ENCODE results near the gene HTD2. TPM values are rescaled to one million over a fixed set of nuclear protein-coding genes. Genes with fewer than 3 reads are reported as not detected.
"Not testable (repeated sequence)": the region's sequence is repeated elsewhere in the genome, so short reads cannot be mapped to it uniquely, and the experiment has no call there.

HTD2 gene
- total and polyA plus RNA-seq, 2 donors from 2014 or later, result 6.4 to 7.8 TPM

DNA sequence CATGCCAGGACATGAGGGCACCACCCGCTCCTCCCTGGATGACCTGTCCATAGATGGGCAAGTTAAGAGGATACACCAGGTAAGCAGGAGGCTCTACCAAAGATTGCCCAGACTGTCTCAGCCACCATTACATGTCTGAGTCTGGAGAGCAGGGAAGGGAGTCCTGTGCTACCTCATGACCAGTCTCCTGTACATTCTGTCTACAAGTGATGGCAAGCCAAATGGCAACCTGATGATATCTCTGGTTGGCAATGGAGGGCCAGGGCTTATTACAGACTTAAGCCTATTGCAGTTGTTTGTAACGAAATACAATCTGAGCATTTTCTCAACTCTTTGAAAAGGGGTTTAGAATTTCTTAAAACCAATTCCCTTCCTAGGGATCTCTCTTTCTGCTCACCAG lies 37.0 kb upstream of the HTD2 start:
- no peak for FAIRE-seq

DNA sequence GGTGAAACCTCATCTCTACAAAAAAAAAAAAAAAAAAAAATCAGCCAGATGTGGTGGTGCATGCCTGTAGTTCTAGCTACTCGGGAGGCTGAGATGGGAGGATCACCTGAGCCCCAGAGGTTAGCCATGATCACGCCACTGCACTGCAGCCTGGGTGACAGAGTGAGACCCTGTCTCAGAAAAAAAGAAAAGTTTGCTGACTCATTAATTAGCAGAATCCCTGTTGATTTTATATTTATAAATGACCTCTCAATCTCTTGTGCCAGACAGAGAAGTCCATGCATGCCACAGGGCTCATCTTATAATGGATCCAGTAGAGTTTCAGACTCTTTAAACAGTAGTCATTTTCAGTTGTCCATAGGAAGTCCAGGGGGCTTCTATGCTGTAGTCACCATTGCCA lies 35.8 kb upstream of the HTD2 start:
- Histone ChIP-seq H3K36me3 (ENCODE audit: control insufficient read depth in 2 of 3, insufficient read depth in 3 of 3, low read length in 3 of 3) (peaks cover 0 to 33% (median 14%) of the 10 kb centered on the region in 3 donors), H3K9me3 (ENCODE audit: control insufficient read depth in 2 of 3, insufficient read depth in 1 of 3, low read length in 3 of 3) (no peaks in the 10 kb centered on the region), H3K4me3 (ENCODE audit: low read length in 3 of 3) (no peak overlapping the region), H3K4me1 (ENCODE audit: control insufficient read depth in 2 of 3, insufficient read depth in 2 of 3, low read depth in 1 of 3, low read length in 3 of 3) (no peaks in the 10 kb centered on the region), H3K27me3 (ENCODE audit: control insufficient read depth, insufficient read depth, low read length) (no peaks in the 10 kb centered on the region), H3K27ac (ENCODE audit: low read depth in 2 of 2, low read length in 2 of 2) (no peak overlapping the region), H3K9ac (ENCODE audit: low read length in 3 of 3) (no peak overlapping the region)
- TF ChIP-seq, protein P1, sequence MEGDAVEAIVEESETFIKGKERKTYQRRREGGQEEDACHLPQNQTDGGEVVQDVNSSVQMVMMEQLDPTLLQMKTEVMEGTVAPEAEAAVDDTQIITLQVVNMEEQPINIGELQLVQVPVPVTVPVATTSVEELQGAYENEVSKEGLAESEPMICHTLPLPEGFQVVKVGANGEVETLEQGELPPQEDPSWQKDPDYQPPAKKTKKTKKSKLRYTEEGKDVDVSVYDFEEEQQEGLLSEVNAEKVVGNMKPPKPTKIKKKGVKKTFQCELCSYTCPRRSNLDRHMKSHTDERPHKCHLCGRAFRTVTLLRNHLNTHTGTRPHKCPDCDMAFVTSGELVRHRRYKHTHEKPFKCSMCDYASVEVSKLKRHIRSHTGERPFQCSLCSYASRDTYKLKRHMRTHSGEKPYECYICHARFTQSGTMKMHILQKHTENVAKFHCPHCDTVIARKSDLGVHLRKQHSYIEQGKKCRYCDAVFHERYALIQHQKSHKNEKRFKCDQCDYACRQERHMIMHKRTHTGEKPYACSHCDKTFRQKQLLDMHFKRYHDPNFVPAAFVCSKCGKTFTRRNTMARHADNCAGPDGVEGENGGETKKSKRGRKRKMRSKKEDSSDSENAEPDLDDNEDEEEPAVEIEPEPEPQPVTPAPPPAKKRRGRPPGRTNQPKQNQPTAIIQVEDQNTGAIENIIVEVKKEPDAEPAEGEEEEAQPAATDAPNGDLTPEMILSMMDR (IDR thresholded peaks at IDR 0.05; ENCODE audit: borderline replicate concordance, extremely low read depth, insufficient read depth), result no peak
- no peak for DNase-seq
- no peak for FAIRE-seq
- intact Hi-C loops (cut with DNase I), result no loop called here

More for the DNA sequence above, 37.0 kb upstream of the HTD2 start:
- Histone ChIP-seq H3K27me3 (ENCODE audit: control insufficient read depth, insufficient read depth, low read length) (no peaks in the 10 kb centered on the region), H3K36me3 (ENCODE audit: control insufficient read depth in 2 of 3, insufficient read depth in 3 of 3, low read length in 3 of 3) (peaks cover 0 to 33% (median 8%) of the 10 kb centered on the region in 3 donors), H3K9me3 (ENCODE audit: control insufficient read depth in 2 of 3, insufficient read depth in 1 of 3, low read length in 3 of 3) (no peaks in the 10 kb centered on the region), H3K27ac (ENCODE audit: low read depth in 2 of 2, low read length in 2 of 2) (no peak overlapping the region), H3K9ac (ENCODE audit: low read length in 3 of 3) (no peak overlapping the region), H3K4me1 (ENCODE audit: control insufficient read depth in 2 of 3, insufficient read depth in 2 of 3, low read depth in 1 of 3, low read length in 3 of 3) (no peaks in the 10 kb centered on the region), H3K4me3 (ENCODE audit: low read length in 3 of 3) (no peak overlapping the region)
- no peak for DNase-seq
- TF ChIP-seq, protein P1 (IDR thresholded peaks at IDR 0.05; ENCODE audit: borderline replicate concordance, extremely low read depth, insufficient read depth), result no peak
- intact Hi-C loops (cut with DNase I), result no loop called here

DNA sequence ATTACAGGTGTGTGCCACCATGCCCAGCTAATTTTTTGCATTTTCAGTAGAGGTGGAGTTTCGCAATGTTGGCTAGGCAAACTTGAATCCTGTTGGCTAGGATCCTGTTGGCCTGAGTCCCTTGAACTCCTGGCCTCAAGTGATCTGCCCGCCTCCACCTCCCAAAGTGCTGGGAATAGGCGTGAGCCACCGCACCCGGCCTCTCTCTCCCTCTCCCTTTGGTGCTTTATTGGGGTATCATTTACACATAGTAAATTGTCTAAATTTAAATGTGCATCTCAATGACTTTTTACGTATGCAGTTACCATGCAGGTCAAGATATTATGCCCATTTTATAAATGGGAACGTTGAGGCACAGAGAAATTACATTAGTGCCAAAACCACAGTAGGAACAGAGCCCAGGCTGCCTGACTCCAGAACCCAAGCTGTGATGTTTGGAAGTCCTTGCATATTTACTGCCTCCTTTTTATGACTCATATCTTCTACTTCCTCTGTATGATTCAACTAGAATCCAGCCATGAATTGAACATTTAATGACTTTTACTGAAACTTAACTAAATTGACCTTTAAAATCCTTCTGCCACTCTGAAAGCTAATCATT lies 34.3 kb upstream of the HTD2 start:
- intact Hi-C loops (cut with DNase I), result no loop called here
- Histone ChIP-seq H3K27ac (ENCODE audit: low read depth in 2 of 2, low read length in 2 of 2) (peak overlapping the region in 1 of 2 donors; percentile 49), H3K4me3 (ENCODE audit: low read length in 3 of 3) (no peak overlapping the region), H3K9me3 (ENCODE audit: control insufficient read depth in 2 of 3, insufficient read depth in 1 of 3, low read length in 3 of 3) (no peaks in the 10 kb centered on the region), H3K27me3 (ENCODE audit: control insufficient read depth, insufficient read depth, low read length) (no peaks in the 10 kb centered on the region), H3K4me1 (ENCODE audit: control insufficient read depth in 2 of 3, insufficient read depth in 2 of 3, low read depth in 1 of 3, low read length in 3 of 3) (no peaks in the 10 kb centered on the region), H3K9ac (ENCODE audit: low read length in 3 of 3) (no peak overlapping the region), H3K36me3 (ENCODE audit: control insufficient read depth in 2 of 3, insufficient read depth in 3 of 3, low read length in 3 of 3) (peaks cover 0 to 32% (median 13%) of the 10 kb centered on the region in 3 donors)
- TF ChIP-seq, protein P1 (IDR thresholded peaks at IDR 0.05; ENCODE audit: borderline replicate concordance, extremely low read depth, insufficient read depth), result no peak
- no peak for FAIRE-seq
- DNase-seq, result no peak

DNA sequence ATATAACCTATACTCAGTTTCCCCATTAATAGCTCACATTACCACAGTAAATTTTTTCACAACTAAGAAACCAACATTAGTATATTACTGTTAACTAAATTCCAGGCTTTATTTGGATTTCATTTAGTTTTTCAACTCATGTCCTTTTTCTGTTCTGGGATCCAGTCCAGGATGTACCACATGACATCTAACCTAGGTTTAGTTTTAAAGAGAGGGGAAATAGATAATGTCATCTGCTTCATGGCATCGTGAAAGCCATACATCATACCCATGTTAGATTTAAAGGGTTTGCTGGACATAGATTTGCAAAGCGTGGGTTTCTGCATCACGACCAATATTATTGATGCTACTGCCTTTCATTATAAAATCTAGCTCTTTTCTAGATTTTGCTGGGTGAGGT lies 33.4 kb upstream of the HTD2 start:
- H3K27ac ChIP-seq (ENCODE audit: low read depth in 2 of 2, low read length in 2 of 2), result no peak overlapping the region
- H3K36me3 ChIP-seq (ENCODE audit: control insufficient read depth in 2 of 3, insufficient read depth in 3 of 3, low read length in 3 of 3), result peaks cover 0 to 24% (median 11%) of the 10 kb centered on the region in 3 donors
- intact Hi-C loops (cut with DNase I), result no loop called here
- no peak overlapping the region for H3K9ac ChIP-seq (ENCODE audit: low read length in 3 of 3)
- no peak for DNase-seq
- FAIRE-seq, result no peak
- no peaks in the 10 kb centered on the region for H3K9me3 ChIP-seq (ENCODE audit: control insufficient read depth in 2 of 3, insufficient read depth in 1 of 3, low read length in 3 of 3)
- H3K27me3 ChIP-seq (ENCODE audit: control insufficient read depth, insufficient read depth, low read length), result no peaks in the 10 kb centered on the region
- H3K4me3 ChIP-seq (ENCODE audit: low read length in 3 of 3), result no peak overlapping the region
- TF ChIP-seq, protein P1 (IDR thresholded peaks at IDR 0.05; ENCODE audit: borderline replicate concordance, extremely low read depth, insufficient read depth), result no peak
- no peaks in the 10 kb centered on the region for H3K4me1 ChIP-seq (ENCODE audit: control insufficient read depth in 2 of 3, insufficient read depth in 2 of 3, low read depth in 1 of 3, low read length in 3 of 3)

DNA sequence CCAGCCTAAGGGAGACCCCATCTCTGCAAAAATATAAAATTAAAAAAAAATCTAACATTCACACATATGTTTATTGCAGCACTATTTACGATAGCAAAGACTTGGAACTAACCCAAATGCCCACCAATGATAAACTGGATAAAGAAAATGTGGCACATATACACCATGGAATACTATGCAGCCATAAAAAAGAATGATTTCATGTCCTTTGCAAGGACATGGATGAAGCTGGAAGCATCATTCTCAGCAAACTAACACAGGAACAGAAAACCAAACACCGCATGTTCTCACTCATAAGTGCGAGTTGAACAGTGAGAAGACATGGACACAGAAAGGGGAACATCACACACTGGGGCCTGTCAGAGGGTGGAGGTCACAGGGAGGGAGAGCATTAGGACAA lies 33.0 kb upstream of the HTD2 start:
- H3K4me3 ChIP-seq (ENCODE audit: low read length in 3 of 3); H3K9me3 ChIP-seq (ENCODE audit: control insufficient read depth in 2 of 3, insufficient read depth in 1 of 3, low read length in 3 of 3); H3K27ac ChIP-seq (ENCODE audit: low read depth in 2 of 2, low read length in 2 of 2); intact Hi-C loops (cut with DNase I); FAIRE-seq; H3K9ac ChIP-seq (ENCODE audit: low read length in 3 of 3); H3K4me1 ChIP-seq (ENCODE audit: control insufficient read depth in 2 of 3, insufficient read depth in 2 of 3, low read depth in 1 of 3, low read length in 3 of 3); DNase-seq; H3K27me3 ChIP-seq (ENCODE audit: control insufficient read depth, insufficient read depth, low read length): not testable (repeated sequence)
- H3K36me3 ChIP-seq (ENCODE audit: control insufficient read depth in 2 of 3, insufficient read depth in 3 of 3, low read length in 3 of 3), result peaks cover 0 to 19% (median 11%) of the 10 kb centered on the region in 3 donors

All from kidney (tissue), 14 donors.